HEK293 (cell line): ENCODE measurements around the gene WWOX.

Source experiments
- CTCF ChIA-PET: fragments of 350-600 bp; formaldehyde crosslinking; extraction: SDS; loops from one replicate; lab custom pipeline; 2021; ENCODE audit warnings: antibody characterized with exemption; lab: Yijun Ruan, JAX
- POLR2A ChIA-PET: fragments of 300-600 bp; formaldehyde crosslinking; extraction: SDS; loops from one replicate; lab custom pipeline; 2020; ENCODE audit warnings: antibody characterized with exemption, inconsistent platforms; lab: Yijun Ruan, JAX
- H3K27ac ChIP-seq: fragments of 200-500 bp; sonication (Bioruptor generic); 2 replicates; pipeline ENCODE4 v1.5.1; 2014; ENCODE audit warnings: low read depth, low read length, control low read depth, inconsistent platforms; ENCODE audit errors: extremely low read depth
- H3K36me3 ChIP-seq, 2 experiments: fragments of 200-500 bp in 1 of 2; sonication (Bioruptor generic) in 1 of 2; 1 replicate in 1 of 2; 2 replicates in 1 of 2; pipeline ENCODE4 v1.5.1; 2014 to 2017; ENCODE audit warnings: inconsistent platforms in 2 of 2, low read length in 2 of 2; ENCODE audit not compliant: control insufficient read depth in 2 of 2, insufficient read depth in 1 of 2
- H3K4me1 ChIP-seq: fragments of 200-500 bp; sonication (Bioruptor generic); 2 replicates; pipeline ENCODE4 v1.5.1; 2014; ENCODE audit warnings: mild to moderate bottlenecking, low read length, inconsistent platforms; ENCODE audit not compliant: control insufficient read depth, insufficient read depth
- H3K4me3 ChIP-seq: 2 replicates; pipeline ENCODE4 v1.5.1; 2011; ENCODE audit warnings: low read depth, mild to moderate bottlenecking, control low read depth, low read length, moderate library complexity
- H3K9me3 ChIP-seq: fragments of 200-500 bp; sonication (Bioruptor generic); 2 replicates; pipeline ENCODE4 v1.5.1; 2014; ENCODE audit warnings: low read depth, low read length, inconsistent platforms; ENCODE audit not compliant: control insufficient read depth, insufficient read depth
- AEBP2 ChIP-seq: fragments of 450-650 bp; formaldehyde crosslinking; IDR thresholded peaks from 2 replicates; pipeline ENCODE4 v1.5.1; 2016; ENCODE audit warnings: missing biosample characterization, missing genetic modification characterization, borderline replicate concordance
- GLIS1 ChIP-seq: fragments of 450-650 bp; formaldehyde crosslinking; IDR thresholded peaks from 2 replicates; pipeline ENCODE4 v1.5.1; 2016; ENCODE audit warnings: missing biosample characterization, missing genetic modification characterization
- HOXC10 ChIP-seq: sonication (generic); formaldehyde crosslinking; IDR thresholded peaks from 2 replicates; pipeline ENCODE4 v1.8.1; 2023; ENCODE audit warnings: mild to moderate bottlenecking, missing genetic modification reagents
- PBX3 ChIP-seq: sonication (generic); formaldehyde crosslinking; IDR thresholded peaks from 2 replicates; pipeline ENCODE4 v1.8.1; 2022; ENCODE audit warnings: mild to moderate bottlenecking, moderate library complexity, missing genetic modification reagents
- PRDM1 ChIP-seq: fragments of 450-650 bp; formaldehyde crosslinking; IDR thresholded peaks from 2 replicates; pipeline ENCODE4; 2016; ENCODE audit warnings: missing biosample characterization, missing genetic modification characterization
- ZBTB1 ChIP-seq: fragments of 450-650 bp; formaldehyde crosslinking; IDR thresholded peaks from 2 replicates; pipeline ENCODE4 v1.5.1; 2016; ENCODE audit warnings: missing biosample characterization, missing genetic modification characterization
- ZBTB48 ChIP-seq: fragments of 450-650 bp; formaldehyde crosslinking; IDR thresholded peaks from 2 replicates; pipeline ENCODE4 v1.5.1; 2016; ENCODE audit warnings: missing biosample characterization, missing genetic modification characterization
- ZFP41 ChIP-seq: fragments of 450-650 bp; formaldehyde crosslinking; IDR thresholded peaks from 2 replicates; pipeline ENCODE4 v1.5.1; 2016; ENCODE audit warnings: missing biosample characterization, missing genetic modification characterization, borderline replicate concordance
- ZNF146 ChIP-seq: fragments of 450-650 bp; formaldehyde crosslinking; IDR thresholded peaks from 2 replicates; pipeline ENCODE4 v1.5.1; 2016; ENCODE audit warnings: missing biosample characterization, missing genetic modification characterization
- ZNF341 ChIP-seq: fragments of 450-650 bp; formaldehyde crosslinking; IDR thresholded peaks from 2 replicates; pipeline ENCODE4; 2016; ENCODE audit warnings: low read depth, missing biosample characterization, missing genetic modification characterization
- ZNF558 ChIP-seq: fragments of 450-650 bp; formaldehyde crosslinking; IDR thresholded peaks from 2 replicates; pipeline ENCODE4 v1.5.1; 2016; ENCODE audit warnings: missing biosample characterization, missing genetic modification characterization
- ZNF707 ChIP-seq: fragments of 450-650 bp; formaldehyde crosslinking; IDR thresholded peaks from 2 replicates; pipeline ENCODE4 v1.5.1; 2016; ENCODE audit warnings: missing biosample characterization, missing genetic modification characterization
- ZNF768 ChIP-seq: fragments of 450-650 bp; formaldehyde crosslinking; IDR thresholded peaks from 2 replicates; pipeline ENCODE4 v1.5.1; 2018; ENCODE audit warnings: missing biosample characterization, mild to moderate bottlenecking, missing genetic modification characterization
- ZSCAN16 ChIP-seq: fragments of 450-650 bp; formaldehyde crosslinking; IDR thresholded peaks from 2 replicates; pipeline ENCODE4 v1.5.1; 2016; ENCODE audit warnings: missing biosample characterization, missing genetic modification characterization
- TF ChIP-seq, protein P1 (sequence below): fragments of 450-650 bp; formaldehyde crosslinking; conservative IDR thresholded peaks from 2 replicates; pipeline ENCODE4 v1.5.1; 2016; ENCODE audit warnings: low read depth, missing biosample characterization, missing genetic modification characterization
- TF ChIP-seq, protein P2 (sequence below): fragments of 450-650 bp; formaldehyde crosslinking; IDR thresholded peaks from 2 replicates; pipeline ENCODE4 v1.5.1; 2016; ENCODE audit warnings: missing biosample characterization, missing genetic modification characterization, borderline replicate concordance
- TF ChIP-seq, protein P3 (sequence below): fragments of 450-650 bp; formaldehyde crosslinking; IDR thresholded peaks from 2 replicates; pipeline ENCODE4 v1.5.1; 2016; ENCODE audit warnings: missing biosample characterization, missing genetic modification characterization

WWOX gene

DNA sequence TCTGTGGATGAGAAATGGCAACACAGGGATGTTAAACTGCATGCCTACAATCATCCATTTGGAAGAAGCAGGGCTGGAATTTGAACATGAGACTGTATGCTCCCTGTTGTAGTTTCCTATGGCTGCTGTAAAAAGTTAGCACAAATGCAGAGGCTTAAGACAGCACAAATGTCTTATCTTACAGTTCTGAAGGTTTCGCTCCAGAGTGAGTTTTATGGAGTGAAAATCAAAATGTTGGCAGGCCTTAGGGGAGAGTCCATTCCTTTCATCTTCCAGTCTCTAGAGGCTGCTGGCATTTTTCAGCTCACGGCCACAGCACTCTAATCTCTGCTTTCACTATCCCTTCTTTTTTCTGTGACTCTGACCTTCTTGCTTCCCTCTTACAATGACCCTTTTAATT, 660.1 kb downstream of the WWOX start (continued):
- TF ChIP-seq HOXC10 = no peak
- no peak for TF ChIP-seq GLIS1 (tag by site-specific recombination)

DNA sequence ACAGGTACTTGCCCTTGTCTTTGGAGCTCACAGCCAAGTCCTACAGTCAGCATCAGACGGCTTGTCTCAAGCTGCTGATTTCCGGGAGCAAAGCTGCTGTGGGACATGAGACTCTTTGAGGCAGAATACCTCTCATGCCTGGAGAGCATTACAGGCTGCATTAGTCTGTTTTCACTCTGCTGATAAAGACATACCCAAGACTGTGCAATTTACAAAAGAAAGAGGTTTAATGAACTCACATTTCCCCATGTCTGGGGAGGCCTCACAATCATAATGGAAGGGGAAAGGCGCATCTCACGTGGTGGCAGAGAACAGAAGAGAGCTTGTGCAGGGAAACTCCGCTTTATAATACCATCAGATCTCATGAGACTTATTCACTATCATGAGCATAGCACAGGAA, 661.2 kb downstream of the WWOX start:
- Histone ChIP-seq H3K9me3 (no peaks in the 10 kb centered on the region), H3K4me3 (no peak overlapping the region), H3K36me3 (no peaks in the 10 kb centered on the region), H3K4me1 (no peaks in the 10 kb centered on the region), H3K27ac (no peak overlapping the region)
- ChIA-PET POLR2A (no interaction called here), CTCF (interaction anchor here (0.6 to 1.3 kb wide), 3 partner anchors 10 to 253 kb away, joined by 3 to 4 read pairs (median 3); no protein-coding TSS in a partner anchor)
- TF ChIP-seq ZFP41 (tag by site-specific recombination) (no peak), PBX3 (CRISPR knock-in tag) (no peak), ZNF768 (tag by site-specific recombination) (no peak), ZSCAN16 (no peak), ZNF558 (tag by site-specific recombination) (no peak), ZNF707 (tag by site-specific recombination) (no peak), ZBTB48 (tag by site-specific recombination) (no peak), ZNF146 (tag by site-specific recombination) (no peak), HOXC10 (no peak)
- TF ChIP-seq, protein P1, sequence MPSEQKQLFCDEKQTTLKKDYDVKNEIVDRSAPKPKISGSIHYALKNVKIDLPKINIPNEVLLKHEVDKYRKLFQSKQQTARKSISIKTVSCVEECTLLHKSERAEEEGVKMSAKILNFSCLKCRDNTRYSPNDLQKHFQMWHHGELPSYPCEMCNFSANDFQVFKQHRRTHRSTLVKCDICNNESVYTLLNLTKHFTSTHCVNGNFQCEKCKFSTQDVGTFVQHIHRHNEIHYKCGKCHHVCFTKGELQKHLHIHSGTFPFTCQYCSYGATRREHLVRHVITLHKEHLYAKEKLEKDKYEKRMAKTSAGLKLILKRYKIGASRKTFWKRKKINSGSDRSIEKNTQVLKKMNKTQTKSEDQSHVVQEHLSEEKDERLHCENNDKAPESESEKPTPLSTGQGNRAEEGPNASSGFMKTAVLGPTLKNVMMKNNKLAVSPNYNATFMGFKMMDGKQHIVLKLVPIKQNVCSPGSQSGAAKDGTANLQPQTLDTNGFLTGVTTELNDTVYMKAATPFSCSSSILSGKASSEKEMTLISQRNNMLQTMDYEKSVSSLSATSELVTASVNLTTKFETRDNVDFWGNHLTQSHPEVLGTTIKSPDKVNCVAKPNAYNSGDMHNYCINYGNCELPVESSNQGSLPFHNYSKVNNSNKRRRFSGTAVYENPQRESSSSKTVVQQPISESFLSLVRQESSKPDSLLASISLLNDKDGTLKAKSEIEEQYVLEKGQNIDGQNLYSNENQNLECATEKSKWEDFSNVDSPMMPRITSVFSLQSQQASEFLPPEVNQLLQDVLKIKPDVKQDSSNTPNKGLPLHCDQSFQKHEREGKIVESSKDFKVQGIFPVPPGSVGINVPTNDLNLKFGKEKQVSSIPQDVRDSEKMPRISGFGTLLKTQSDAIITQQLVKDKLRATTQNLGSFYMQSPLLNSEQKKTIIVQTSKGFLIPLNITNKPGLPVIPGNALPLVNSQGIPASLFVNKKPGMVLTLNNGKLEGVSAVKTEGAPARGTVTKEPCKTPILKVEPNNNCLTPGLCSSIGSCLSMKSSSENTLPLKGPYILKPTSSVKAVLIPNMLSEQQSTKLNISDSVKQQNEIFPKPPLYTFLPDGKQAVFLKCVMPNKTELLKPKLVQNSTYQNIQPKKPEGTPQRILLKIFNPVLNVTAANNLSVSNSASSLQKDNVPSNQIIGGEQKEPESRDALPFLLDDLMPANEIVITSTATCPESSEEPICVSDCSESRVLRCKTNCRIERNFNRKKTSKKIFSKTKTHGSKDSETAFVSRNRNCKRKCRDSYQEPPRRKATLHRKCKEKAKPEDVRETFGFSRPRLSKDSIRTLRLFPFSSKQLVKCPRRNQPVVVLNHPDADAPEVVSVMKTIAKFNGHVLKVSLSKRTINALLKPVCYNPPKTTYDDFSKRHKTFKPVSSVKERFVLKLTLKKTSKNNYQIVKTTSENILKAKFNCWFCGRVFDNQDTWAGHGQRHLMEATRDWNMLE = no peak

DNA sequence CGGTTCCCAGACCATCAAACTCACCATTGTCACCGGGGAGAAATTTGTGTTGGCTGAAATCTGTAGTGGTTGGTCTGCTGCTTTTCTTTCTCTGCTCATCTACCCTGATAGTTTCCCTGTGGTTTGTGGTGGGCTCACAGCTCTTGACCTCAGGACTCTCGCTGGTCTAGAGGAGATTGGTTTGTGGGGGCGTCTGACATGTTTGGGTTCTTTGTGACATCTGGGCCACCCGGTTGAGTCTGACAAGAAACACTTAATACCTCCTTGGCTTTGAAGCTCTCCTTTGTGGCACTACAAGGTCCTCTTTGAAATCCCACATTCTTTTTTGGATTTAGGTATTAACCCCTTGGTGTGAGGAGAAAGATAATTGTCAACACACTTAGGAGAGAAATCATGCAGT, 662.0 kb downstream of the WWOX start:
- no peaks in the 10 kb centered on the region for H3K9me3 ChIP-seq
- ChIA-PET POLR2A (no interaction called here), CTCF (interaction anchor here (0.5 to 1.3 kb wide), 4 partner anchors 9 to 254 kb away, joined by 3 to 4 read pairs (median 4); no protein-coding TSS in a partner anchor)
- H3K4me1 ChIP-seq = no peaks in the 10 kb centered on the region
- H3K36me3 ChIP-seq = no peaks in the 10 kb centered on the region
- no peak for TF ChIP-seq ZNF341 (tag by site-specific recombination)
- no peak for TF ChIP-seq ZBTB1 (tag by site-specific recombination)
- TF ChIP-seq, protein P2, sequence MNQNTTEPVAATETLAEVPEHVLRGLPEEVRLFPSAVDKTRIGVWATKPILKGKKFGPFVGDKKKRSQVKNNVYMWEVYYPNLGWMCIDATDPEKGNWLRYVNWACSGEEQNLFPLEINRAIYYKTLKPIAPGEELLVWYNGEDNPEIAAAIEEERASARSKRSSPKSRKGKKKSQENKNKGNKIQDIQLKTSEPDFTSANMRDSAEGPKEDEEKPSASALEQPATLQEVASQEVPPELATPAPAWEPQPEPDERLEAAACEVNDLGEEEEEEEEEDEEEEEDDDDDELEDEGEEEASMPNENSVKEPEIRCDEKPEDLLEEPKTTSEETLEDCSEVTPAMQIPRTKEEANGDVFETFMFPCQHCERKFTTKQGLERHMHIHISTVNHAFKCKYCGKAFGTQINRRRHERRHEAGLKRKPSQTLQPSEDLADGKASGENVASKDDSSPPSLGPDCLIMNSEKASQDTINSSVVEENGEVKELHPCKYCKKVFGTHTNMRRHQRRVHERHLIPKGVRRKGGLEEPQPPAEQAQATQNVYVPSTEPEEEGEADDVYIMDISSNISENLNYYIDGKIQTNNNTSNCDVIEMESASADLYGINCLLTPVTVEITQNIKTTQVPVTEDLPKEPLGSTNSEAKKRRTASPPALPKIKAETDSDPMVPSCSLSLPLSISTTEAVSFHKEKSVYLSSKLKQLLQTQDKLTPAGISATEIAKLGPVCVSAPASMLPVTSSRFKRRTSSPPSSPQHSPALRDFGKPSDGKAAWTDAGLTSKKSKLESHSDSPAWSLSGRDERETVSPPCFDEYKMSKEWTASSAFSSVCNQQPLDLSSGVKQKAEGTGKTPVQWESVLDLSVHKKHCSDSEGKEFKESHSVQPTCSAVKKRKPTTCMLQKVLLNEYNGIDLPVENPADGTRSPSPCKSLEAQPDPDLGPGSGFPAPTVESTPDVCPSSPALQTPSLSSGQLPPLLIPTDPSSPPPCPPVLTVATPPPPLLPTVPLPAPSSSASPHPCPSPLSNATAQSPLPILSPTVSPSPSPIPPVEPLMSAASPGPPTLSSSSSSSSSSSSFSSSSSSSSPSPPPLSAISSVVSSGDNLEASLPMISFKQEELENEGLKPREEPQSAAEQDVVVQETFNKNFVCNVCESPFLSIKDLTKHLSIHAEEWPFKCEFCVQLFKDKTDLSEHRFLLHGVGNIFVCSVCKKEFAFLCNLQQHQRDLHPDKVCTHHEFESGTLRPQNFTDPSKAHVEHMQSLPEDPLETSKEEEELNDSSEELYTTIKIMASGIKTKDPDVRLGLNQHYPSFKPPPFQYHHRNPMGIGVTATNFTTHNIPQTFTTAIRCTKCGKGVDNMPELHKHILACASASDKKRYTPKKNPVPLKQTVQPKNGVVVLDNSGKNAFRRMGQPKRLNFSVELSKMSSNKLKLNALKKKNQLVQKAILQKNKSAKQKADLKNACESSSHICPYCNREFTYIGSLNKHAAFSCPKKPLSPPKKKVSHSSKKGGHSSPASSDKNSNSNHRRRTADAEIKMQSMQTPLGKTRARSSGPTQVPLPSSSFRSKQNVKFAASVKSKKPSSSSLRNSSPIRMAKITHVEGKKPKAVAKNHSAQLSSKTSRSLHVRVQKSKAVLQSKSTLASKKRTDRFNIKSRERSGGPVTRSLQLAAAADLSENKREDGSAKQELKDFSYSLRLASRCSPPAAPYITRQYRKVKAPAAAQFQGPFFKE = no peak
- TF ChIP-seq, protein P3, sequence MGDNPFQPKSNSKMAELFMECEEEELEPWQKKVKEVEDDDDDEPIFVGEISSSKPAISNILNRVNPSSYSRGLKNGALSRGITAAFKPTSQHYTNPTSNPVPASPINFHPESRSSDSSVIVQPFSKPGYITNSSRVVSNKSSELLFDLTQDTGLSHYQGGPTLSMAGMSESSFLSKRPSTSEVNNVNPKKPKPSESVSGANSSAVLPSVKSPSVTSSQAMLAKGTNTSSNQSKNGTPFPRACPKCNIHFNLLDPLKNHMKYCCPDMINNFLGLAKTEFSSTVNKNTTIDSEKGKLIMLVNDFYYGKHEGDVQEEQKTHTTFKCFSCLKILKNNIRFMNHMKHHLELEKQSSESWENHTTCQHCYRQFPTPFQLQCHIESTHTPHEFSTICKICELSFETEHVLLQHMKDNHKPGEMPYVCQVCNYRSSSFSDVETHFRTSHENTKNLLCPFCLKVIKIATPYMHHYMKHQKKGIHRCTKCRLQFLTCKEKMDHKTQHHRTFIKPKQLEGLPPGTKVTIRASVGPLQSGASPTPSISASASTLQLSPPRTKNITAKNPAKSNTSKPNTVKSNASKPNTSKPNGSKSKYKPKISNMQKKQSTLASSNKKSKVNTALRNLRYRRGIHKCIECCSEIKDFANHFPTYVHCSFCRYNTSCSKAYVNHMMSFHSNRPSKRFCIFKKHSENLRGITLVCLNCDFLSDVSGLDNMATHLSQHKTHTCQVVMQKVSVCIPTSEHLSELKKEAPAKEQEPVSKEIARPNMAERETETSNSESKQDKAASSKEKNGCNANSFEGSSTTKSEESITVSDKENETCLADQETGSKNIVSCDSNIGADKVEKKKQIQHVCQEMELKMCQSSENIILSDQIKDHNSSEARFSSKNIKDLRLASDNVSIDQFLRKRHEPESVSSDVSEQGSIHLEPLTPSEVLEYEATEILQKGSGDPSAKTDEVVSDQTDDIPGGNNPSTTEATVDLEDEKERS (tag by site-specific recombination) = no peak
- no peak for TF ChIP-seq PRDM1 (tag by site-specific recombination)
- no peak for TF ChIP-seq AEBP2 (tag by site-specific recombination)
- no peak overlapping the region for H3K4me3 ChIP-seq
- H3K27ac ChIP-seq = no peak overlapping the region
